CD4-positive, alpha-beta T cell treated with Interleukin-2 at 100 ng/mL for 4 hours (primary cell): ENCODE data around the gene POM121L2.
"Not testable (repeated sequence)": the region's sequence is repeated elsewhere in the genome, so short reads cannot be mapped to it uniquely, and the experiment has no call there.

ENCODE experiments used
- DNase-seq: peaks from one replicate; pipeline ENCODE4 v3.0.0-alpha.2; 2020; ENCODE audit warnings: low spot score

The POM121L2 gene

GRCh38 chr6:27293436-27294098 is 18.5 kb downstream of the POM121L2 start:
- DNase-seq: no peak

GRCh38 chr6:27290850-27291208 is 21.2 kb downstream of the POM121L2 start:
- DNase-seq: no peak

- DNase-seq: no peak
Measured at GRCh38 chr6:27290065-27290849, 21.8 kb downstream of the POM121L2 start.

- no peak for DNase-seq
Measured at GRCh38 chr6:27288136-27289044, 23.7 kb downstream of the POM121L2 start.

- no peak for DNase-seq
Measured at GRCh38 chr6:27287751-27288135, 24.3 kb downstream of the POM121L2 start.

GRCh38 chr6:27286141-27286540 is 25.9 kb downstream of the POM121L2 start:
- no peak for DNase-seq

- DNase-seq: no peak
Measured at GRCh38 chr6:27283279-27283678, 28.8 kb downstream of the POM121L2 start.

- DNase-seq: no peak
Measured at GRCh38 chr6:27281569-27281968, 30.5 kb downstream of the POM121L2 start.

GRCh38 chr6:27281105-27281539 is 31.0 kb downstream of the POM121L2 start:
- no peak for DNase-seq

- no peak for DNase-seq
Measured at GRCh38 chr6:27280540-27281000, 31.5 kb downstream of the POM121L2 start.

- DNase-seq: no peak
Measured at GRCh38 chr6:27280064-27280539, 32.0 kb downstream of the POM121L2 start.

GRCh38 chr6:27279513-27280063 is 32.5 kb downstream of the POM121L2 start:
- DNase-seq: no peak

- DNase-seq: no peak
Measured at GRCh38 chr6:27275025-27275956, 36.8 kb downstream of the POM121L2 start.

- DNase-seq: no peak
Measured at GRCh38 chr6:27273783-27274182, 38.3 kb downstream of the POM121L2 start.

- DNase-seq: no peak
Measured at GRCh38 chr6:27268803-27269202, 43.3 kb downstream of the POM121L2 start.

- DNase-seq: no peak
Measured at GRCh38 chr6:27267857-27268434, 44.1 kb downstream of the POM121L2 start.

- DNase-seq: not testable (repeated sequence)
Measured at GRCh38 chr6:27267003-27267402, 45.1 kb downstream of the POM121L2 start.

GRCh38 chr6:27263886-27264285 is 48.2 kb downstream of the POM121L2 start:
- no peak for DNase-seq

- no peak for DNase-seq
Measured at GRCh38 chr6:27260836-27261375, 51.2 kb downstream of the POM121L2 start.

GRCh38 chr6:27260369-27260768 is 51.7 kb downstream of the POM121L2 start:
- DNase-seq: no peak
